Measurements from ENCODE around the gene ITGA1.

- no peak for TF ChIP-seq CTCF (IDR thresholded peaks at IDR 0.05)
- no peak for TF ChIP-seq POLR2A (IDR thresholded peaks at IDR 0.05)
Observed at GRCh38 chr5:52796516-52797103, 8.9 kb downstream of the ITGA1 start.
